COLO668 (cell line): Measurements from ENCODE around the gene AP4S1.
"Not testable (repeated sequence)": the region's sequence is repeated elsewhere in the genome, so short reads cannot be mapped to it uniquely, and the experiment has no call there.

Source experiments
- DNase-seq: peaks from one replicate; lab custom pipeline; 2025; ENCODE audit not compliant: unreplicated experiment; lab: John Stamatoyannopoulos, UW

Gene AP4S1

DNA sequence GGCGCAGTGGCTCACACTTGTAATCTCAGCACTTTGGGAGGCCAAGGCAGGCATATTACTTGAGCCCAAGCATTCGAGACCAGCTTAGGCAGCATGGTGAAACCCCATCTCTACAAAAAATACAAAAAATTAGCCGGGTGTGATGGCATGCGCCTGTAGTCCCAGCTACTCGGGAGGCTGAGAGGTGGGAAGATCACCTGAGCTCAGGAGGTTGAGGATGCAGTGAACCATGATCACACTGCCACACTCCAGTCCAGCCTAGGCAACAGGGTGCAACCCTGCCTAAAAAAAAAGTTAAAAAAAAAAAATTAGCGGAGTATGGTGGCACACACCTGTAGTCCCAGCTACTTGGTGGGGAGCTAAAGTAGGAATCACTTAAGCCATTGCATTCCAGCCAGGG is 21.4 kb upstream of the AP4S1 start:
- not testable (repeated sequence) for DNase-seq

DNA sequence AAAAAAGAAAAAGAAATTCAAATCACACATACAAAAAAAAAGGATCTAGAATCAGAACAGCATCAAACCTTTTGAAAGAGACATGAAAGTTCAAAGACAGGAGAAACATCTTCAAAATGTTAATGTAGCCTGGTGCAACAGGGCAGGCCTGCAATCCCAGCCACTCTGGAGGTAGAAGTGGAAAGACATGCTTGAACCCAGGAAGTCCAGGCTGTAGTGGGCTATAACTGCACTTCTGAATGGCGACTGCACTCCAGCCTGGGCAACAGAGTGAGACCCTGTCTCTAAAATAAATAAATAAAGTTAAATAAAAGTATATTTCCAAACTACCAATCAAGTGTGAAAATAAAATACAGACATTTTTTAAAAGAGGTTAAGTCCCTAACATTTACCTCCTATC is 18.7 kb upstream of the AP4S1 start:
- no peak for DNase-seq

DNA sequence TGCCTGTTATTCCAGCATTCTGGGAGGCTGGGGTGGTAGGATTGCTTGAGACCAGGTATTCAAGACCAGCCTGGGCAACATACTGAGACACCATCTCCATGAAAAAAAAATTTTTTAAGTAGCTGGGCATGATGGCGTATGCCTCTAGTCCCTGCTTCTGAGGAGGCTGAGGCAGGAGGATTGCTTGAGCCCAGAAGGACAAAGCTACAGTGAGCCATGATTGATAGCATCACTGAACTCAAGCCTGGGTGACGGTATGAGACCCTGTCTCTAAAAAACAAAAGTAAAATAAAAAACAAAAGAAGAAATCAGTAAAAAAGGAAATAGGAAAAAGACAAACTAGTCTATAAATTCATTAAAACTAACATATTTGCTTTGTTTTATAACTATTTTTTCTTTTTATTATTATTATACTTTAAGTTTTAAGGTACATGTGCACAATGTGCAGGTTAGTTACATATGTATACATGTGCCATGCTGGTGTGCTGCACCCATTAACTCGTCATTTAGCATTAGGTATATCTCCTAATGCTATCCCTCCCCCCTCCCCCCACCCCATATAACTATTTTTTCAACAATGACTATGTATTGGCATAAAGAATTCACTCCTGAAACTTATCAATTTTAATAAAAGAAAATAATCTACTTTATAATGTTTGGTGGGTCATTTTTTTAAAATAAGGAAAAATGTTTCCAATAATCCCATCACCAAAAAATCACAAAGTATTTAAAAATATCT is 15.4 kb upstream of the AP4S1 start:
- DNase-seq = no peak

DNA sequence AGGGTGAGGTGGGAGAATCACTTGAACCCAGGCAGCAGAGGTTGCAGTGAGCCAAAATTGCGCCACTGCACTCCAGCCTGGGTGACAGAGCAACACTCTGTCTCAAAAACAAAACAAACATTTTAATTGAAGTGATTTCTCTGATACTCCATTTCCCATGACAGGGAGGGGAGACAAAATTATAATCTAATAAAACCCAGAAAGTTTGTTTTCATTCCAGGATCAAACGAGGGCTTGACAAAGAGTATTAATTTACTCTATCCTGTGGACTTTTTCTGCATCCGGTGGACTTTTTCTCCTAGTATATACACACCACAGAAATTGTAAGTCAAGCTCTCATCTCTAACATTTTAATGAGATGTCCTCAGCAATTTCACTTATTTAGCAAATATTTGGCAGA is 14.5 kb upstream of the AP4S1 start:
- no peak for DNase-seq

DNA sequence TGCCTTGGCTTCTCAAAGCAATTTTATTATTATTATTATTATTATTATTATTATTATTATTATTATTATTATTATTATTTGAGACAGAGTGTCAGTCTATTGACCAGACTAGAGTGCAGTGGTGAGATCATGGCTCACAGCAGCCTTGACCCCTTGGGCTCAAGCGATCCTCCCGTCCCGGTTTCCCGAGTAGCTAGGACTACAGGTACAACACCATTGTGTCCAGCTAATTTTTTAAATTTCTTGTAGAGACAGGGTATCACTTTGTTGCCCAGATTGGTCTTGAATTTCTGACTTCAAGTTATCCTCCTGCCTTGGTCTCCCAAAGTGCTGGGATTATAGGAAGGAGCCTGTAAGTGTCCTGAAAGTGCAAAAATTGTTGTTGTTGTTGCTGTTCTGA is 11.6 kb upstream of the AP4S1 start:
- DNase-seq = no peak

DNA sequence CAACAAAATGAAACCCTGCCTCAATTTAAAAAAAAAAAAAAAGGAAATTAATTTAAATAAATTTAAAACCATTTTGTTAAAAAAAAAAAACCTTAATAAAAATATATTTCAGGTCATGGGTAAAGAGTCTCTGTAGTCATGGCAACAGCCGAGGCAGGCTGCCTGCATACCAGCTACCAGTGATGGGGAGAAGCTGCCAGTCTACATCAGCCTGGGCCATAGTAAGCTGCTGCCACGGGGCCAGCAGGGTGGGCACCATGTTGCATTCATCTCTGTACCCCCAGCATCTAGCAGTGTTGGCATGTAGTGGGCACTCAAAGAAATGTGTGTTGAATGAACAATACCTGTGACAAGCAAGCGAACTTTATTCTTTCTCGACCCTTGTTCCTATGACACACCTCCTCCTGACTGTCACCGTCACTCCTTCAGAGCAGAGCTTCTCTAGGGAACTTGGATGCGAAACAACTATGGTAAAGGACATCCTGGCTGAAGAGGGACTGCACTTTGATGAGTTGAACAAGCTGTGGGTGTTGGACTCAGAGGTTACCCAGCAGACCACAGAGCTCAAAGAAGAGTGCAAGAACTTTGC is 7.3 kb upstream of the AP4S1 start:
- DNase-seq = no peak

DNA sequence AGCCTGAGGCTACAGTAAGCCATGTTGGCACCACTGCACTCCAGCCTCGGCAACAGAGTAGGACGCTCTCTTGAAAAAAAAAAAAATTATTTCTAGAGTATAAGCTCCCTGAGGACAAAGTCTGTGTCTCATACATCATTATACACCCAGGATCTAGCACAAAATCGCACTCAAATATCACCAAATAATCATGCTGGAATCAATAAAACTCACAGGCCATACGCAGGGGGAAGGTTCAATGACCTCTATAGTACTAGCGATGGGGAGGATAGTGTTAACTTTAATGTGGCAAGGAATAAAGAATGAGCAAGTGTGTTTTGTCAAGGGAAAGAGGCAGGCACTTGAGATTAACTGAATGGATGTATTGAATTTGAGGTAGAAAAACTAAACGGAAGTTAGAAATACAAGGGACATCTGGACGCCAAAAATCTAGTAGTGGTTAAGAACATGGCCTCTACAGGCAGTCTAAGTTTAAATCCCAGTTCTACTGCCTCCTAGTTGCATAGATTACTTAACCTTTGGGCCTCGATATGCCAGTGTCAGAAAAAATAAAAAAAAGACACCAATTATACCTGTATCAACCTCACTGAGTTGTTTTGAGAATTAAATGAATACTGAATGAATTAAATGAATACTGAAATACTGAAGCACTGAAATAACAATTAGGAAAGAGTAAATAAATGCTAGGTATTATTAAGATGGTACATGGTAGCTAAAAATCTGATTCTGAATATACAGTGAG is 4.4 kb upstream of the AP4S1 start:
- DNase-seq = no peak

DNA sequence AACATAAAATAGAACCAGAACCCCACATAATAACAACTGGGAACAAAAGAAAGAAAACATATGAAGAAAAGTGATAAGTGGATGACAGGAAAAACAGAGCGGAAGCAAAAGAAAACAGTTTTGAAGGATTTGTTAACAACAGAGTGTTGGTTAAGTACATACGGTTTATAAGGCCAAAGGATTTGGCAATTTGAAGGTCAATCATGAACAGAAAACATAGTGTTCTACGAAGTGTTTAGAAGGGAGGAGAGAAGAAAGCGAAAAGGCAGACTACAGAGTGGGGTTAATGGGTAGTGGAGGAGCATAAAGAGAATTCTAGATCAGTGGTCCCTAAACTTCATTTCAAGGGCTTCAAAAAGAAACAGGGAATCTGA is 3.9 kb upstream of the AP4S1 start:
- no peak for DNase-seq

DNA sequence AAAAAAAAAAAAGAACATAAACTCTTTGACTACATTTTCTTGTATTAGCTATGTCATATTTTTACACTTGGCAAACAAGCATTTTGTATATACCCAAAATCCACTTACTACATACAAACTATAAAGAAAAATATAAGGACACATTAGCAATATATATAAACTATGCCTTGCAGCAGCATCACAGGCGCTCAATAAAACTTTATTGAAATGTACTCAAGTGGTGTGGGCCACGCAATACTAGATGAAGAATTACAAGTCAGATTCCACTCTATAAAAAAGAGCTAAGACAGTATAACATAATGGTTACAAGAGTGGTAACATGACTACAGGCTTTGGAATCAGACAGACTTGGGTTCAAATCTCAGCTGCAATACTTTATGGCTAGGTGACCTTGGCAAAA is 3.1 kb upstream of the AP4S1 start:
- no peak for DNase-seq

DNA sequence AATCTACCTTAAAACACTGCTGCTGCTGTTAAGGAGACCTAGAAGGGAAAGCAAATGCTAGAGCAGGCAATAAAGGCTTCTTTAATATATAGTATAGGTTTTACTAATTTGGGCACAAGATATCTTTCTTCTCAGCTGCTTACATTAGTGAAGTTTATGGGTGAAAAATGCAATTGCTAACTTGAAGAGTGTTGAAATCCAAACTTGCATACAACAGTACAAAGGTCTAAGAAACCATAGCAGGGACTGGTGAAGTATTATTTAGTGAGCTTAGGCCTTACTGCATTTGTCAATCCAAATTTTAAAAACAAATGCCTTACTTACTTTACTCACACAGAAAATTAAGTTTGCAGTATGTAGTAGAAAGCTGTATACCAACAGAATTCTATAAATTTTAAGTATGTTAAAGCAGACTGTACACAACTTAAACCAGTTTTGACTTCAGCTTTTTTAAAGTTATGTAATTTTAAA is 1.4 kb upstream of the AP4S1 start:
- DNase-seq = no peak

DNA sequence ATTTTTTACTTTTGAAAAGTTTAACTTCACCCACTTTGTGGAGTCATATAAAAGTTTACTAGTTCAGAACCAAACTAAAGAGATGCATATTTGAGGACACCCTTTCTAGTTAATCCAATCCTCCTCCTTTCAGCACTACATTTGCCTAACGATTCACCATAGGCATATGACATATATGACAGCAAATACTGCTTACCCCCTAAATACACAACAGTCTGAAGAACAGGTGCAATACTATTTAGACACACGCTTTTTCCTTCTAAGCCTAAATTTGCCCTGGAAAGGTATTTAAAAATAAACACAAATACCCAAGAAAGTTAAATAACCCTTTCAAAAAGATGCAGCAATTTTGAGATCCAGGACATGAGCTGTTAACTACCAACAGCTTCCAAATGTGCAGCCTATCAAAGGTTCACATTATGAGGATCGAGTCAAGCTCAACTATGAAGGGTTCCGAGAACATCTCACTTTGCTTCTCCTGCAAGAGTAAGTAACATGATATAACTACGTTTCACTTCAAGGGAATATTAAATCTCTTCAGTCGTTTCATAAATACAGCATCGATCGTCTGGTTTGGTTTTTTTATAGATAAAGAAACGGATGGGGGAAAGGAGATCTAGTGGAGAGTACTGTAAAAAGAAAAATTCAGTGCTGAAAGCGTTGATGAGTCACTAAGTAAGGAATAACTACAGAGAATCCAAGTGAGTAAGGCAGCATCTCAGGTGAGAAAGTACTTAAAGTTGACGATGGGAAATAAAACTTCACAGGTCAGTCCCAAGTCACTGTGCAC is 677 bp upstream of the AP4S1 start:
- no peak for DNase-seq

DNA sequence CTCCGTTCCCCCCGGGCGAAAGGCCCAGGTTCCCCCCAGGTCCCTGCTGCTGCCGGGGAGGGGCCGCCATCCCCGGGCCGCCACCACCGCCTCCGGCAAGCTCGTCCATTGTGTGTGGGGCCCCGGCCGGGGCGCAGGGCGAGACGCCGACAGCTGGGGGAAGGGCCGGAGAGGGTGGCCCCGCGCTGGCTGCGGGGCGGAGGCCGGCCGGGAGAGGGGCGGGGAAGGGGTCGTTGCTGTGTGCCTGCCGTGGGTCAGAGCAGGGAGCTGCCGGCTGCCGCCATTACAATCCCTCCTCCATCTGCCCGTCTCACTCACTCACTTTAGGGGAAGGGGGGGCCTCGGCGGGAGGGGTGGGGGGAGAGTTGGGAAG is 614 bp downstream of the AP4S1 start, which contains the start of gene STRN3:
STRN3 (minus strand) TSS at position 303 of the 373 bp plus-strand sequence; CDS start at position 109, 194 bp downstream.
- no peak for DNase-seq

DNA sequence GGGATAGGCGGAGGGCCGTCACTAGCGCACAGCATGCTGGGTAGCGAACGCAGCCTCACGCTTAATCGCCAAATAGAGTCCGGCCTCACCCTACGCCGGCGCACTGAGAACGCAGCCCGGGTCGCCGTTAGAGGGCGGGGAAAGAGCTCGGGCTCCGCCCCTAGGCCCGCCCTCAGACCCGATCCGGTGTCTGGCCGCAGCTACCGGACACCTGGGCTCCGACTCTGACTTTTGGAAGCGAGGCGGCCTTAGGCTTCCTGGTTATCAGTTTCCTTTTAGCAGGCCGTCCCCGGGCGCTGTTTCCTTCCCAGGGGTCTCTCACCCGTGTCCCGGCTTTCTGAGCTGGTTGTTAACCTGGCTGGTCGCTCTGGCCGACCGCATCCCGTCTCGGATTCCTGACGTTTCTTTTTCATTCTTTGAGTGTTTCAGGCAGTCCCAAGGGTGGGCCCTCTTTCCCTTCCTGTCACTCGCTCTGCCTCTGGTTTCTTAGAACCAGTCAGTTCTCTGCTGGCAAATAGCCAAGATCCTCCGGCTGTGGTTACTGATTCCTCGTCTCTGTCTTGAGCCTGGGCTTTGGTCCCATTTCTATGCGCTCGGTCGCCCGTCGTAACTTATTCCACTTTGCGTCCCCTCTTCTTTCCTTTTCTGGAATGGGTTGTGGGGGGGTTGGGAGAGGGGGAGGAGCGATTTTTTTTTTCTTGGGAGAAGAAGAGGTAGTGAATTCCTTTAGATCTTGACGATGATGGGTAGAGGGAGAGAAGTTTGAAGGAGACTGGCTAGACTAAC is 1.2 kb downstream of the AP4S1 start:
- peak; percentile 97 for DNase-seq

DNA sequence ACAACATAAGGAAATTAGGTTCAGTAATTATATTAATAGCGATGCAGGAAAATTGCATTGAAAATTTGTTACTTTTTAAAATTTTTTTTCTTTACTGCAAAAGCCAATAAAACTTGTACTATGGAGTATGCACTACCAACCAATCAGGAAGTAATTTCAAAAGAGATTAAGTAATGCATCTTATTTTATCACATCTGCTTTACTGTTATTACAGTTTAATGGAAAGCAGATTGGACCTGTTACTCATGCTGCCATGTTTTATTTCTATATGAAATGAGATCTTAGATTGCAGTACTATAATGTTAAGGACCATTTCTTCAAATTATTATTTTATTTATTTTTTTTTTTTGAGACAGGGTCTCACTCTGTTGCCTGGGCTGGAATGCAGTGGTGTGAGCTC is 2.4 kb downstream of the AP4S1 start:
- no peak for DNase-seq

DNA sequence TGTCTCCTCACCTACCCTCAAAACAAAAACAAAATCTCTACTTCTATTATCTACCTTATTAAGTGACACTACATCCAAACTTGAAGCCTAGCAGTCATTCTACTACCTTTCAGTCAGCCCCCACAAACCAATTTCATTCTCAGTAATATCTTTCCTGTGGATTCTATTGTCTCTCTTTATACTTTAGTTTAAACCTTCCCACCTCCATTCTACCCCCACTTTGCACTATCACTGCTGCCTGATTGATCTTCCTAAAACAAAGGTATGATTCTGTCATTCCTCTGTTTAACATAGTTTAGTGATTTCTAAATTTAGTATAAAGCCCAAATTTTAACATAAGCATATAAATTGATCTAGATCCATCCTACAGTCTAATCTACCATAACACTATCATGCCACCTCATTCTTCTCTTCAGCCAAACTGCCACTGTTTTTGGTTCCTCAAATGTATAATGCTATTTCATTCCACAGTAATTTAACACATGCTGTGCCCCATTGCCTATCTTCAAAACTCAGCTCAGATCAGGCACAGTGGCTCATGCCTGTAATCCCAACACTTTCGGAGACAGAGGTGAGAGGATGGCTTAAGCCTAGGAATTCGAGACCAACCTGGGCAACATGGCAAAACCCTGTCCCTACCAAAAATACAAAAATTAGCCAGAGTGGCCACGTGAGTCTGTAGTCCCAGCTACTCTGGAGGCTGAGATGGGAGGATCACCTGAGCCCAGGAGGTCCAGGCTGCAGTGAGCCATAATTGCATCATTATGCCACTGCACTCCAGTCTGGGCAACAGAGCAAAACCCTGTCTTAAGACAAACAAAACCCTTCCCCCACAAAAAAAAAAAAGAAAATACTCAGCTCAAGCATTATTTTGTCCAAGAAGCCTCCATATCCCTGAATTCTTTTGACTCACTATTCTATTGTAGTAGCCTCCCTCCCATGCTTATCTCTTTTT is 3.8 kb downstream of the AP4S1 start:
- DNase-seq = no peak

DNA sequence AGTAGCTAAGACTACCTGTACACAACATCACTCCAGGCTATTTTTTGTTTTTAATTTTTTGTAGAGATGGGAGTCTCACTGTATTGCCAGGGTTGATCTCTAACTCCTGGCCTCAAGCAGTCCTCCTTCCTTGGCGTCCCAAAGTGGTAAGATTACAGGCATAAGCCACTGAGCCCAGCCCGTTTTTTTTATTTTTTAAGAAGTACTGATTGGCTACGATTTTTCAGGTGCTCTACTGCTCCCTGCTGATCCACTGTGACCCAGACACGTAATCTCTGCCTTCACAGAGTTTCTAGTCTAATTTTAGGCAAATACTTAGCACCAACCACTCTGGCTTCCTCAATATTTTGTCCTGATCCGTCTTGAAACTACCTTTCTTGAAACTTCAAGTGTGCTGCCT is 5.0 kb downstream of the AP4S1 start:
- no peak for DNase-seq

DNA sequence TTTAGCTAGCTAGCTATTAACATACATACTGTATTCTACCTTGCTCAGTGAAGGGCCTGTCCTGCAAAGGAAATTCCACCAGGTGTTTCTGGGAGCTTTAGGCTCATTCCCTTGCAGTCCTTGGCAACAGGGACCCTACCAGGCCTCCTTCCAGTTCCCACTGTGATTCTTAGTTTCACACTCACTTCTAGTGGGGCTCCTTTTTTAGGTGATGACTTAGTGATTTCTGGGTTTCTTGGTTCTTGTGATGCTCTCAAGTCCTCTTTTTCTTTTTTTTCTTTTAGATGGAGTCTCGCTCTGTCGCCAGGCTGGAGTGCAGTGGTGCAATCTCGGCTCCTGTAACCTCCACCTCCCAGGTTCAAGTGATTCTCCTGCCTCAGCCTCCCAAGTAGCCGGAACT is 11.1 kb downstream of the AP4S1 start:
- no peak for DNase-seq

DNA sequence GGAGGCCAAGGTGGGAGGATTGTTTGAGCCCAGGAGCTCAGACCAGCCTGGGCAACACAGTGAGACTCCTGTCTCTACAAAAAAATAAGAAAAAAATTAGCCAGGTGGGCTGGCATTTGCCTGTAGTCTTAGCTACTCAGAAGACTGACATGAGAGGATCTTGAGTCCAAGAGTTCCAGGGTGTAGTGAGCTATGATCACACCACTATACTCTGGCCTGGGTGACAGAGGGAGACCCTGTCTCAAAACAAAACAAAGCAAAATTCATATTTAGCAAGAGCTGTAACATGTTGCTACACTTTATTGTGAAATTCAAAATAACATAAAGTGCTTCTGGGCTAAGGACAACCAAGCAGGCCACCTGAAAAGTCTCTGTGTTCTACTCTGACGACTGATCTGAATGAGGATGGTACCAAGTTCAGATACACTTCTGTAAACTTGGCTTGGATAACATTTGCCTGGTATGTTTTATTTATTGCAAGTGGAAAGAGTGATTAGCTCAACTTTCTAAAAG is 12.3 kb downstream of the AP4S1 start:
- no peak for DNase-seq

DNA sequence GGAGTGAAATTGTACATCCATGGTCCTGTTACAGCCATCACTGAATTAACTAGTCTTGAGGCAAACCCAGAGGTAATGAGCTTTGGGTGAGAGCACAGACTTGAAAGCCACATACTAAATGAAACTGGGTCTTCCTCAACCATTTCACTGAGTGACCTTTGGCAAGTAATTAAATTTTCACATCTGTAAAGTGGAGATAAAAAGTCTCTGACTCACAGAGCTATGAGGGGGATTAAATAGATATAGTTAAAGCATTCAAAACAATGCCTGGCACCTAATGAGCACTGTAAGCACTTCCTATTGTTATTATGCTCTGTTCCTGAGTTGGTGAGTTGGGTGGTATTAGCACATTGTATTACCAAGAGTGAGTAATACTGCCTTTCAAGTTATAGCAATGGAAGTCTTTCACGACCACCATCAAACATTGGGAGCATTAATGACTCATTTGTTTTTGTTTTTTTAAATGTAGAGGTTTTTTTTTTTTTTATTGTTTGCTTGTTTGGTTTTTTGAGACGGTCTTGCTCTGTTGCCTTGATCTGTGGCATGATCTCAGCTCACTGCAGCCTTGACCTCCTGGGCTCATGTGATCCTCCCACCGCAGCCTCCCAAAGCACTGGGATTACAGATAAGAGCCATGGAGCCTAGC is 13.2 kb downstream of the AP4S1 start:
- no peak for DNase-seq
